ENCODE data around the gene ARHGAP27.
"Not testable (repeated sequence)": the region's sequence is repeated elsewhere in the genome, so short reads cannot be mapped to it uniquely, and the experiment has no call there.

Gene ARHGAP27

GRCh38 chr17:45351831-45352230 is 80.8 kb downstream of the ARHGAP27 start:
- DNase-seq, result no peak

DNA sequence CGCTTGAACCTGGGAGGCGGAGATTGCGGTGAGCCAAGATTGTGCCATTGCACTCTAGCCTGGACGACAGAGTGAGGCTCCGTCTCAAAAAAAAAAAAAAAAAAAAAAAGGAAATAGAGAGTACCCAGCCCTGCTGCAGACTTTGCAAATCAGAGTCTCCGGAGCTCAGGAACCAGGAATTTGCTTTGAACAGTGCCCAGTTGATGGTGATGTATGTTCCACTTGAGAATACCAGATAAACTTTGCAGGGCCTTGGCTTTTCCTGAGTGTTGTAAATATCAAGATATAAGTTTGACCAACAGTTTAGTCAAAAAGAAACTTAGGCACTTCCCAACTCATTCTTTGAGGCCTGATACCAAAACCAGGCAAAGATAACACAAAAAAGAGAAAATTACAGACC is 85.2 kb downstream of the ARHGAP27 start:
- no peak for DNase-seq

DNA sequence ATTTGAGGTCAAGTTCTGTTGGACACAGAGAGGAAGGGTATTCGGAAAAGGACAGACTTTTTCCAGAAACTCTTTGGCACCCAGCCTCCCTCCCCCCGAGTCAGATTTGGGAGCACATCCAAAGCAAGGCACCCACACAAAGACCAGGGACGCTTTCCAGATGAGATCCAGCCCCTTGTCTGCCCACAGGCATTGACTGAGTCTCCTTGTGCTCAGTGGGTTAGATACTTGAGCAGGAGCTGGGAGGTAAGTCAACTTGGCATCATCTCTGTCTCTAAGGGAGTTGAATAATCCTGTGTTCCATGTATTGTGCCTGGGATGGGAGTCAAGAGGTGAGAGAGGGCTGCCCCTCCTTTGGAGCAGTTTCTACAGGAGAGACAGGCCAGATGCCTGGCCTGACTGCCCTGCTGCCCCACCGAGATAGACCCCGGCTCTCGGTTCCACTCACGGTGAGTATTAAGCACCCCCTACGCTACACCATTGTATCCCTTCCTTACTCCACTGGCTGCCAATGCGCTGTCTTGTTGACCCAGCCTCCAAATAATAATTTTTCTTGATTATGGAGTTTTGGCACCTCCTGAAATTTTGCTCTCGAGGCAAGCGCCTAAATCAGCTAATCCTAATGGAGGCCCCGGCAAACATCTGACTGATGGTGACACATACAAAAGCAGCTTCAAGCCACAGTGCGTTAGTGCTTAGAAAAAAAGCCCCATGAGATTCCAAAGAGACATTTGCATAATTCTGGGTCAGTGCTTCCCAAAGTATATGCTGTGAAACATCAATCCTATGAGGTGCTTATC is 86.3 kb downstream of the ARHGAP27 start:
- no peak for DNase-seq

- DNase-seq, result peak in 1 of 3 experiments; percentile 41
Observed at GRCh38 chr17:45345554-45346215, 87.0 kb downstream of the ARHGAP27 start.

GRCh38 chr17:45345246-45345553 is 87.5 kb downstream of the ARHGAP27 start:
- no peak for DNase-seq

GRCh38 chr17:45343967-45344664 is 88.6 kb downstream of the ARHGAP27 start:
- DNase-seq, result not testable (repeated sequence)

All from NCI-H1417 (cell line).